SU-DHL-6 (cell line): ENCODE results near the gene CCN2.

Experiments used
- CTCF ChIP-seq: fragments of 200-600 bp; sonication (generic); IDR thresholded peaks from one replicate; pipeline ENCODE4 v1.5.1; 2017; ENCODE audit warnings: antibody characterized with exemption, mild to moderate bottlenecking, low read length, moderate library complexity; ENCODE audit not compliant: insufficient read depth, poor library complexity, severe bottlenecking
- EZH2phosphoT487 ChIP-seq: fragments of 200-600 bp; sonication (generic), shearing (Covaris generic); conservative IDR thresholded peaks from 2 replicates; pipeline ENCODE4 v1.6.1; 2018; ENCODE audit warnings: mild to moderate bottlenecking, antibody characterized with exemption, low read length, moderate library complexity, mixed read lengths

- no peak for TF ChIP-seq CTCF
- TF ChIP-seq EZH2phosphoT487, result no peak
These were observed 13.2 kb downstream of the CCN2 start for GRCh38 chr6:131937703-131938631.
